GM19438 (cell line): ENCODE measurements around the gene GPATCH8.

Source experiments
- ATAC-seq: cut with Tn5 transposase; IDR thresholded peaks from one replicate; pipeline ENCODE4 v1.9.1; 2021; ENCODE audit warnings: low read depth; ENCODE audit not compliant: unreplicated experiment

GPATCH8 gene

DNA sequence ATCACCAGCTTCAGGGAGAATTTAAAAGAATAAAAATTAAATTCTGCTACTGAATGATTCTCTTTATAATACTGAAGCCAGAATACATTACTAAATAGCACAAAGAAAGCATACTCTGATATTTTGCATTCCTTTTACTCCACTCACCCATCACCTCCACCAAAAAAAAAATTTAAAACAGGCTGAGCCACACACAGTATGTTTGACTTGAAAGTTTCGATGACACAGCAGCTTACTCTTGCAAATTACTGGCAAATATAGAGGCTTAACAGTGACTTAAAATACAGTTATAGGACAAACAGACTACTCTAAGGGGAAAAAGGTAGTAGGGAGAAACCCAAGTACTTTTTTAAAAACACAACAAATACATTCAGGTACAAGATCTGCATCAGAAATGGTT is 39.2 kb downstream of the GPATCH8 start:
- ATAC-seq = no peak

DNA sequence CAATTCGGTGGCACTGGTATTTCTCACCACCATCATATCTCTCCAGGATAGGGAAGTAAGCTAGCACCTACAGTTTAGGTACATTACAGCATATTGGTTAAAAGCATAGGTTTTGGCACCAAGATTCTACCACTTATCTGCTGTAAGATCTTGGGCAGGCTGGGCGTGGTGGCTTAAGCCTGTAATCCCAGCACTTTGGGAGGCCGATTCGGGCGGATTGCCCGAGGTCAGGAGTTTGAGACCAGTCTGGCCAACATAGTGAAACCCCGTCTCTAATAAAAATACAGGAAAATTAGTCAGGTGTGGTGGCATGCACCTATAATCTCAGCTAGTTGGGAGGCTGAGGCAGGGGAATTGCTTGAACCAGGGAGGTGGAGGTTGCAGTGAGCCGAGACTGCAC is 51.4 kb downstream of the GPATCH8 start:
- no peak for ATAC-seq

DNA sequence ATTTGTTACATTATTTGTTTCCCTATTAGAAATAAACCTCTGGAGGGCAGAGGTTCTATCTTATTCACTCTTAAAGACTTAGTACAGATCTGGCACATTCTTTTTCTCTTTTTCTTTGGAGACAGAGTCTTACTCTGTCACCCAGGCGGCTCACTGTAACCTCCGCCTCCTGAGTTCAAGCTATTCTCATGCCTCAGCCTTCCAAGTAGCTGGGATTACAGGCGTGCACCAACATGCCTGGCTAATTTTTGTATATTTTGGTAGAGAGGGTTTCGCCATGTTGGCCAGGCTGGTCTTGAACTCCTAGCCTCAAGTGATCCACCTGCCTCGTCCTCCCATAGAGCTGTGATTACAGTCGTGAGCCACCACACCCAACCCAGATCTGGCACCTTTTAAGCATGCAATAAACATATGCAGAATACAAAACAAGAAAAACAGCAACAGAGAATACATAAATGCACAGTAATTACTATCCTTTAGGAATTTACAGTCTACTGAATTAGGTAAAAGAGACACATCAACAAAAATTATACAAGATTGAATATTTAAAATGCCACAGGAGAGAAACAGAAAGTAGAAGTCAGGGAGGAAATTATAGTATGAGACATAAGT is 52.1 kb downstream of the GPATCH8 start:
- ATAC-seq = no peak

DNA sequence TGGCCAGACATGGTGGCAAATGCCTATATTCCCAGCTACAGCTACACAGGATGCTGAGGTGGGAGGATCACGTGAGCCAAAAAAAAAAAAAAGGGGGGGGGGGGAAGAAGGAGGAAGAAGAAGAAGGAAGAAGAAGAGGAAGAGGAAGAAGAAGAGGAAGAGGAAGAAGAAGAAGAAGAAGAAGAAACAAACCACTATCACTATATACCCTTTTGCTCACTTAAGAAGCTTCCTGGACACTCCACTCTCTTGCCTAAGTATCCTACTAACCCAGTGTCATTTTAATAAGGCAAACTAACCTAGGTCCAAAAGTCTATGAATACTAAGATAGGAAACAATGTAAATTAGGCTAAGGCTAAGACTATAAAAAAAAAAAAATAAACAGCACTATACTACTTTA is 54.8 kb downstream of the GPATCH8 start:
- no peak for ATAC-seq

DNA sequence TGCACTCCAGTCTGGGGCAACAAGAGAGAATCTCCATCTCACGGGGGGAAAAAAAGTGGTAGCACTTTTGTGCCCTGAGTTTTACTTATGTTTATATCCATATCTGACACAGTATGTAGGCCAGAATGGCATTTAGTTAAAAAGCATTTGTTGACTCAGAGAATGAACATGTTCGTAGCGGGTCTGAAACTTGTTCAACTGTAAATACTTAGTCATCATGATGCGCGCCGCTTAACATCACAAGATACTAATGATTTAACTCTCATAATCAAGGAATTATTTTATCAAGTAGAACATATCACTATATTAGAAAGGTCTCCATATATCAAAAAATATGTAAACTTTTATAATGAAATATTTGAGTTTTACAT is 58.5 kb downstream of the GPATCH8 start:
- ATAC-seq = no peak

DNA sequence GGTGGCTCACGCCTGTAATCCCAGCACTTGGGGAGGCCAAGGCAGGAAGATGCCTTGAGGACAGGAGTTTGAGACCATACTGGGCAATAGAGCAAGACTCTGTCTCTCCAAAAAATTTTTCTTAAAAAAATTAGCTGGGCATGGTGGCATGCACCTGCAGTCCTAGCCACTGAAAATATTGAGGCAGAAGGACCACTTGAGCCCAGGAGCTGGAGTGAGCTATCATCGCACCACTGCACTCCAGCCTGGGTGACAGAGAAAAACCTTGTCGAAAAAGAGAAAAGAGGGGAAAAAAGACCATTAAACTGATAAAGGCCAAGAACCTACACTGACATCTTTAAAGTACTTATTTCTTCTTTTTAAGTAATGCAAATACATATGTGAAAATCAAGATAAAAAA is 60.4 kb downstream of the GPATCH8 start:
- ATAC-seq = no peak

- ATAC-seq = no peak
Measured at GRCh38 chr17:44439168-44439567, 64.0 kb downstream of the GPATCH8 start.

- no peak for ATAC-seq
Measured at GRCh38 chr17:44438636-44439035, 64.6 kb downstream of the GPATCH8 start.

DNA sequence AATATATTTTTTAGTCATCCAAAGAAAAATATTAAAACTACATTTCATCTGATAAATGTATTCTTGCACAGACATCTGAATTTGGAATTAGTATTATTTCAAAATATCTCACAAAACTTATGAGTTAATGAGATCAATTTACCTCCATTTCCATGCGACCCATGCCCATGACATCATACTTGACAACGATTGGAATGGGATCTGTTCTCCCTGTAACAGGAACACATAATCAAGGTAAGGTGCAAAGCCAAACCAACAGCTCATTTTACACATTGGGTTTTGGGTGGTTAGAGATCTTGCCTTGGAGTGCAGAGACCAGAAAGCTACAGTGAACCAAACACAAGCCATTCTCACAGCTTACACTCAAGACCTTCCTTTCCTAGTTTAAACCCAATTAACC is 66.9 kb downstream of the GPATCH8 start:
- ATAC-seq = no peak

GRCh38 chr17:44432254-44433157 is 70.7 kb downstream of the GPATCH8 start:
- ATAC-seq = no peak

GRCh38 chr17:44424828-44425461 is 78.3 kb downstream of the GPATCH8 start:
- no peak for ATAC-seq

- ATAC-seq = no peak
Measured at GRCh38 chr17:44417553-44417952, 85.7 kb downstream of the GPATCH8 start.

DNA sequence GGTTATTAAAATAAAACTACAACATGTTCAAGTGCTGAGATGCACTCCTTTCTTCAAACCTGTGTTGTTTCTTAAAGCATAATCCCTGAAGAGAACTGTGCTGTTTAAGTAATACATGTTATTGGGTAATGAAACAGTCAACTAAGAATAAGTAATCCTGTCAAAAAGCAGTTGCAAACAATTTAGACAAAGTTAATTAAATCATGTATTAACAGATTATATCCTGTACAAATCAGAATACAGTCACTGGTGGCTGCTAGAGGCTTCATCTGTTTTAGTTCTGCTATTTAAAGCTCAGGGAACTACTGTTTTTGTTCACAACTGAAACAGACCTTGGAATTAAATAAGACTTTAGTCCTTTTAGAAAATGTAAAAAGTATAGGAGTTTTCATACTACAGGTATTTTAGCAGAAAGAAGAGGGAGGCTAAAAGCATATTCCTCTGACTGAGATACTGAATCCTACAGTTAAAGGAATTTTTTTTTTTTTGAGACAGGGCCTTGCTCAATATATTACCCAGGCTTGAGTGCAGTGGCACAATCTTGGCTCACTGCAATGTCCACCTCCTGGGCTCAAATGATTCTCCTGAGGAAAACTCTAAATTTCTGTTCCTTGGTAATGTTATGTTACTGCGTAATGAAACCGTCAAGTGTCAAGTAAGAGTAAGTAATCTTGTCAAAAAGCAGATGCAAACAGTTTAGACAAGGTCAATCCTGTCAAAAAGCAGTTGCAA is 86.5 kb downstream of the GPATCH8 start:
- ATAC-seq = no peak

- ATAC-seq = no peak
Measured at GRCh38 chr17:44414394-44415155, 88.6 kb downstream of the GPATCH8 start.

DNA sequence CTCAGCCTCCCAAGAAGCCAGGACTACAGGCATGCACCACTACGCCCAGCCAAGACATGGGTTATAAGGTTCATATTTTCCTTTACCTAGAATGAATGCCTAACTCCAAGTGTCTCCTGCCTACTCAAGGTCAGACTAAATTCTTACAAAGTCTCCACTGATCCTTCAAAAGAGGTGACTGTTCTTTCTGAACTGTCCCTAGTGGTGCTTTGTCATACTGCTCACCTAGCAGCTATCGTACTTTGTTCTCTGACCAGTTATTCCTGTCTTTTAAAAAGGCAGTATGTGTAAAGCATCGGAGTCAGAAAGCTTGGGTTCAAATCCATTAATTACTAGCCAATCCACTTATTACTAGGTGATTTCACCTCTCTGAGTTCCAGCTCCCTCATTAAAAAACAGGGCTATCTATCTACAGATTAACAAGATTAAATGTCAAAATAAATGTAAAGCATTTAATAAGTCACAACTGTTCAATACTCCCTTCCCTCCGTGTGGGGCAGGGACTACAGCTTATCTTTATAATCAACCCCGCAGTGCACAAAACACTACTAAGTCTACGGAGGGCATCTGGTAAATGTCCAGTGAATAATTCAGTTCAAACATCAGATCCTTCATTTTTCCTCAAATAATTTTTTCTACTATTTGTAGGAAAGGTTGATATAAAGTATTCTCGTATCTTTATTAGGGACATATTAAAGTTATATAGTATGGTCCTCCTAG is 93.7 kb downstream of the GPATCH8 start:
- no peak for ATAC-seq

GRCh38 chr17:44408786-44409185 is 94.4 kb downstream of the GPATCH8 start:
- no peak for ATAC-seq

- ATAC-seq = no peak
Measured at GRCh38 chr17:44402564-44403172, 100.5 kb downstream of the GPATCH8 start.

DNA sequence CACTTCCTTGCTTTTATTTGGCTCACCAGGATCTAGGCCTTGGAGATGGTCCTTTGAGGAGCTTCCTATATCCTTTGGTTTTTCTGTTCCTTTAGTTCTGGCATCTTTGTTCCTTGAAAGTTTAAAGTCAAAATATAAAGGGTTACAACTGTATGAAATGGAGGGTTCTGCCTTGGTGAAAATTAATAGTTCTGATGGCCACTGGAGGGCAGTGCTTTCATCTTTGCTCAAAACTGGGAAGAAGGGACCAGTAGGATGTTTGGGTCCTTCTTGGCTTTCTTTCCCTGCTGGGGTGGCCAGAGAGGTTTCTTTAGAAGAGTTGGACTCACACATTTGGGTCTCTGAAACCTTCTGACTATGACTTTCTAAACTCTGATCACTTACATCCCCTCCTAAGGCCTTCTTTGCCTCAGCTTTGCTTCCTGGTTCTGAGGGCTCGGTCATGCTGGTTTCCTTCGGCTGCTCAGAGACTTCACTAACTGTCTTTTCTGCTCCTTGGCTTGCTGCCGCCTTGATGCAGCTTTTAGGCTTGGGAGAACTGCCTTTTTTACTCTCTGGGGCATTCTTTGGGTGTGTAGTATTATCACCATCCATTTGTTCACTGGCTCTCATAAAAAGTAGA is 102.9 kb downstream of the GPATCH8 start:
- ATAC-seq = no peak
